ENCODE measurements around the gene PON2.

Gene PON2

DNA sequence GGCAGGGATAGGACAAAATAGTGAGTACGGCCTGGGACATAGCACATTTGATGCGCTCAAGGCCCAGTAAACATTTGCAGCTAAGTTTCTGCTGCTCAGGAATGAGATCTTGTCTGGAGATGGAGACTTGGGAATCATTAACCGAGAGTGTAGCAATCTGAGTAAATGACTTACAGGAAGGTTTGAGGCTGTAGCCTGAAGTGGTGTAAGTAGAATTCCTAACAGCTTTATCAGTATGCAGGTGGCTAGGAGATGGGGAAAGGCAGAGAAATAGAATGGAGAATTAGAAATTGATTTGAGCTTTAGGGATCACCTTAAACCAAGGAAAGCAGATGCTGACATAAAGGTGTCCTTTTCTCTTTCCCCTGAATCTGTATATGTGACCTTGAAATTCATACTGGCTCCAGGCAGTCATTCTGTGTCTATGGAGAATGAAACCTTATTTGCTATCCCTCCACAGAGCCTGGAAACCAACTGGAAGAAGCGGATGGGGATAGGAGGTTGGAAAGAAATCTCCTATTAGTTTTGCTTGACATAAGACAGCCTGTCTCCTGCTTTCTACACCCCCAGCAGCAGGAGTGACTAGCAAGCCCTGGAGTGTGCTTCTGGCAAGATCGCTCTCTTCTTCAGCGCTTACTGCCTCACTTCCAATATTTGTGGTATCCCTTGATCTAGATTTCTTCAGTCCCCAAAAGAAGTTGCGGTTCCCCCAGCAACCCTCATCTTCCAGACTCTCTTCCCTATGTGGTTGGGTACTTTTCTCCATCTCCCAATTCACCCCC is 6.4 kb upstream of the PON2 start:
- DNase-seq, result no peak

- no peak for DNase-seq
These were observed 5.7 kb upstream of the PON2 start for GRCh38 chr7:95440394-95441038.

GRCh38 chr7:95436407-95436806 is 1.6 kb upstream of the PON2 start:
- no peak for DNase-seq

DNA sequence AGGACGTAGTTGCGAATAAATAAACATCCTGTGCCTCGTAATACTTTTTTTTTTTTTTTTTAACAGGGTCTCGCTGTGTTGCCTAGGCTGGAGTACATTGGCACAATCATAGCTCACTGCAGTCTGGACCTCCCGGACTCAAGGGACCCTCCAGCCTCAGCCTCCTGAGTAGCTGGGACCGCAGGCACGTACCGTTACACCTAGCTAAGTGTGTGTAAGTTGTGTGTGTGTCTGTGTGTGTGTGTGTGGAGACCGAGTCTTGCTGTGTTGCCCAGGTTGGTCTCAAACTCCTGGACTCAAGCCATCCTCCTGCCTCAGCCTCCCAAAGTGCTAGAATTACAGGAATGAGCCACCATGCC is 573 bp upstream of the PON2 start:
- no peak for DNase-seq

- no peak for DNase-seq
These were observed 774 bp downstream of the PON2 start for GRCh38 chr7:95433952-95434556.

GRCh38 chr7:95433129-95433528 is 1.7 kb downstream of the PON2 start:
- no peak for DNase-seq

GRCh38 chr7:95432606-95433005 is 2.2 kb downstream of the PON2 start:
- no peak for DNase-seq

DNA sequence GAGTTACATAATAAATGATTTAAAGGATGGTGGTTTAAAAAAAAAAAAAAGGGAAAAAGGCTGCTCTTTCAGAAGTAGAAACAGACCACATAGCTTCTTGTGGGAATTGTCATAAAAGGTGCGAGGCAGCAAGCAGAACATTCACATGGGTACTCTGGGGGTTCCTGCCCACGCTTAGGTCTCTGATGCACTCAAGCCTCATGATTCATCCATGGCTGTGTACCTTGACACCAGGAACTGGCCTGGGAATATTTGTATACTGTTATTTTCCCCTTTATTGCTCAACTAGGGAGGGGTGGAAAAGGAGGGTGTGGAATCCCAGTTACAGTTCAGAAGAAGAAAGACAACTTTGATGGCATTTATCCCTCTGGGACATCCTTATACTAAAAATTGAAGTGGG is 4.0 kb downstream of the PON2 start:
- no peak for DNase-seq

- no peak for DNase-seq
These were observed 5.4 kb downstream of the PON2 start for GRCh38 chr7:95429241-95429990.

DNA sequence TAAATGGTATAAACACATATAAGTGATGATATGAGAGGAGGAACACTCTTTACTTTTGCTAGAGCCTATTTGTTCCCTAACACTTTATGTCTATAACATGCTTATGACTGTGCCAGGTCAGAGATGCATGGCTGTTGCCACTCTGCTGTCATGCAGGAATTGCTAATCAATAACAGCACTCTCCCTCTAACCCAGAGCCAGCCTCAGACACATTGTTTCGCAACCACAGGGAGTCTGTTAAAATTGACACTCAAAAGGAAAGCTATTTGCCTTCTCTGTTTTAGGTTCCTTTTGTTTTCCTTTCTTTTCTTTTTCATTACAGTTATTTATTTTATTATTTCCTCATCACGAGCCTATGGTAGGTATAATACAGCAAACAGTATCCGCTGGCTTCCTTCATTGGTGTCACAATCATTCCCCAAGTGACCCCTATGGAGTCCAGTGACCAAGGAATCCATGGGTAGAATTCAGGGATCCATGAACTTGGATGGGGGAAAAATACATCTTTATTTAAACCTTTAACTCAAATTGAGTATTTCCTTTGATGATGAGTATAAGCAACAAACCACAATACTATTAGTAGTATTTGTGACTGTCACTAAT is 6.8 kb downstream of the PON2 start:
- no peak for DNase-seq

DNA sequence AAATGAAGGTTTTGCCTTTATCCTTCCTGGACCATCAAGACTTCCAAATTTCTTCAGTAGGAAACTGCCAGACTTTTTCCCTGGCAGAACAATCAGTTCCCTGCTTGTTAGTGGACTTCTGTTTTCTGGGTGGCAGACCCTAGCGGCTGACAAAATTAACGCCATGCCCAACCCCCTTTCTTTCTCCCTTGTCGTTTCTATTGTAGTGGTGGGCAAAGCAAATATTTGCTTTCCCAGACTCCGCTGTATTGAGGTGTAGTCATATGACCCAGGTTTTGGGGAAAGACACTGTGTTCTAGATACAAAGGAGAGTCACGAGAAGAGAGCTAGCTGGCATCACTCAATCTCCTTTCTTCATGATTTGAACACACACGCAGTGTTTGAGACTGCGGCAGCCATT is 7.7 kb downstream of the PON2 start:
- DNase-seq, result no peak

DNA sequence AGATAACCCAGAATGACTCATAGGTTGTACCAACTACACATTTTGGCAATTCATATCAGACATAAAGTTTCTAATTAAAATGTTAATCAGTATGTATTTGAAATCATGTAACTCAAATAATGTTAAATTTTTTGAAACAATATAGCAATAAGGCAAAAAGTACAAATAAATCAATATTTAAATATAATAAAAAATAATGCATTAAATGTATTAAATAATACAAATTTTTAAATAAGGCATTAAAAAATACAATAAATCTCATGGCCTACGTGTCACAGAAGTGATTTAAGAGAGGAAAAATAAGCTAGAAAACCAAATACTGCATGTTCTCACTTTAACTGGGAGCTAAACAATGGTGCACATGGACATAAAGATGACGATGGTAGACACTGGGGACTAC is 9.1 kb downstream of the PON2 start:
- DNase-seq, result no peak

GRCh38 chr7:95424716-95425115 is 10.1 kb downstream of the PON2 start:
- DNase-seq, result no peak

GRCh38 chr7:95421847-95422444 is 12.9 kb downstream of the PON2 start:
- DNase-seq, result no peak

DNA sequence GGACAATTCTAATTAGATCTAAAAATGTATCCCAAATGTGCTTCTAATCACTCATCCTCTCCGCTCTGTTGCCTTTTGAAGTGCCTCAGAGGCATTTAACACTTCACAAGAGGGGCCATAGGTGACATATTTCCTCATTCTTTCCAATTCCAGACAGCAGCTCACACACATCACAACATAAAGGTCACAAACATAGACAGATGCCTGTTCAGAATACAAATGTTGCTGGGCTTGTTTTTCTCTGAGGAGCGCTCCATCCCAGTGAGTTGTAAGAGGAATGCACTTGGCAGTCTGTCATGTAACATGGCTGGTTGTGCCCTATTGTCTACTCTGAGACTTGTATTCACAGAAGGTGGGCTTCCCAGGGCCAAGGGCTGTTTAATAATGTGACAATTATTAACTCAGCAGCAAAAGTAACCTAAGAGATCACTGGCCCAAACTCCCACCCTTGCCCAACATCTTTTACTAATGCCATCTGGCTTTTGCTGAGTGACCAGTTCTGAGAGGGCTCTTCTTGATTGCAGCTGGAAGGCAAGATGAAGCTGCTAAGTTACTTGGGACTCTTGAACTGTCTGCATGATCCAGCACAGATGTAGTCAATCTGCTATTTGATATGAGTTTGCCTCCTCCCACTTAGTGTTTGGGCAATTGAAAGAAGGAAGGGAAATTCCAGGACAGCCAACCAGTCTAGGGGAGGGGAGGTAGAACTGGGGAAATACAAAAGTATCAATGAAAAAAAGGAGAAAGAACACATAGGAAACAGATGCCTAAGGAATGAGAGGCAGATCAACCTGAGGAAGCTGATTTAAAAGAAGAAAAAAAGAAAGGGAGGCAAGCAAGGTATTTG is 13.6 kb downstream of the PON2 start:
- no peak for DNase-seq

DNA sequence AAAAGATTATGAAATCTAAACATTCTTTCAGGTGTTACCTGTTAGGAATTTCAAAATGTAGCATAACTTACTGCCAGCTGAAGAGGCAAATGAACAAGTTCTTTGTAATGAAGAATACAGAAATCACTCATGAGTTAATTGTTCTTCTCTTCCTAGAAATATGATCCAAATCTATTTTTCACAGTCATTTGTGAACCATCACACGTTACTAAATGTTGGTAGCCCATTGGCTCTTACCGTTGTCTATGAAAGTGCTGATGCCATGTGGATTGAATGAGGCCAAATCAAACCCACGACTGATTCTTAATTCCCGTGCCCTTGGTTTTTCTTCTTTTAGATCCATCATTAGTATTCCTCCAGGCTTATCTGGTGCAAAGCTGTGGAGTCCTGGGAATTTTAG is 22.8 kb downstream of the PON2 start:
- no peak for DNase-seq

DNA sequence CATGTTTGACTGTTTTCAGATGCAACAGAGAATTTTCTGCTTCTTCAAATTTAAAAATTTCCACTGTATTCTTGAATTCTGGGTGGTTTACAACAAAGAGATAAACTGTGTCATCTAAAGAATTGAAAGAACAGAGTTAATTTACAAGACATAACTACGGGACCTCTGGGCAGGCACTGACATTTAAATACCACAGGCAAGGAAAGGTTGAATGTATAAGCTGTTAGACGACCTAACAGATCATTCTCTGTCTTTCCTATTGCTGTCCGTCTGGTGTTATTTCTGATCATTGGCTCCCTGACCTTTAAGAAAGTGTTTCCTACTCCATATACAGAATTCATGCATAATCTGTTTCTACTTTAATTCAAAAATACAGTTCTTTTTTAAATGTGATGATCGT is 23.2 kb downstream of the PON2 start:
- no peak for DNase-seq

DNA sequence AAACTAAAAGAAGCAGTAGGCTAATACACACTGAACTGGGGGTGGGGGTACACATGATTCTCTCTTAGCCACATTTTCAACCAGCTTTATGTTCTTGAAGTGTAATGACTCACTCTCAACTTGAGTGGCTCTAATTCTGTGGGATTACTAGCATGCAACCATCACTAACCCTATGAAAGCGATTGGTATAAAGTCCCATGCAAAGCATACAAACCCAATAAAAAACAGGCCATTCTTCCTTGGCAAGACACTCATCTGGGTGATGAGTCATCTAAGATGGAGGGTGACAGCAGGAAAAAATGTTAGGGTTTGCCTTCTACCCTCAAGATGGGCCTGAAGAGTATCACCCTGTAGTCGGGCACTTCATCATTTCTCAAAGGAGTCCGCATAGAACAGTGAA is 23.8 kb downstream of the PON2 start:
- no peak for DNase-seq

- no peak for DNase-seq
These were observed 27.1 kb downstream of the PON2 start for GRCh38 chr7:95407751-95408150.

GRCh38 chr7:95405800-95406199 is 29.0 kb downstream of the PON2 start:
- DNase-seq, result no peak

DNA sequence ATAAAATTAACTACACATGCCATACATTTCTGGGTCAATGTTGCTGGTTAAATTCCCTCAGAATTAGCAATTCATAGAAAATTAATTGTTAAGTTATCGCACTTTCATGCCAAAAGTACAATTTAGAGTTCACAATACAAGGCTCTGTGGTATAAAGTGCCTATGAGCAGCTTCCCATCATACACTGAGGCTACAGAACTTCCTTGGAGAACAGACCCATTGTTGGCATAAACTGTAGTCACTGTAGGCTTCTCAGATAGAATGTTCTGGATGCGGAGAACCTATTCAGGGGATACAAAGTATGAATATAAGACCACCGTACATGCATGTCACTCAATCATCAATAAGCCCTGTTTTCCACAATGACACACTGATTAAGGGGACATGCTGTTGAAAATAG is 29.6 kb downstream of the PON2 start:
- DNase-seq, result no peak
